Smooth muscle cell (in vitro differentiated cells): ENCODE measurements around the gene SORD. TPM values are rescaled to one million over a fixed set of nuclear protein-coding genes. Genes with fewer than 3 reads are reported as not detected.
"Not testable (repeated sequence)": the region's sequence is repeated elsewhere in the genome, so short reads cannot be mapped to it uniquely, and the experiment has no call there.

Experiments used
- DNase-seq: peaks from one replicate; lab custom pipeline; 2025; ENCODE audit not compliant: unreplicated experiment; lab: John Stamatoyannopoulos, UW
- H2AFZ ChIP-seq: fragments of 200-600 bp; sonication (generic); 2 replicates; pipeline ENCODE4 v1.6.0; 2016; ENCODE audit warnings: antibody characterized with exemption, low read depth, mild to moderate bottlenecking
- H3F3A ChIP-seq: fragments of 200-600 bp; sonication (generic); 2 replicates; pipeline ENCODE4 v1.6.0; 2017; ENCODE audit warnings: antibody characterized with exemption, low read depth
- H3K27ac ChIP-seq: fragments of 200-600 bp; sonication (generic); 2 replicates; pipeline ENCODE4 v1.5.1; 2016; ENCODE audit warnings: low read depth, mild to moderate bottlenecking
- H3K27me3 ChIP-seq: fragments of 200-600 bp; sonication (generic); 2 replicates; pipeline ENCODE4 v1.6.1; 2016; ENCODE audit warnings: low read depth, mild to moderate bottlenecking
- H3K36me3 ChIP-seq: fragments of 200-600 bp; sonication (generic); 2 replicates; pipeline ENCODE4 v1.5.1; 2016; ENCODE audit warnings: low read depth
- H3K4me1 ChIP-seq: fragments of 200-600 bp; sonication (generic); 2 replicates; pipeline ENCODE4 v1.5.1; 2016; ENCODE audit warnings: low read depth
- H3K4me2 ChIP-seq: fragments of 200-600 bp; sonication (generic); 2 replicates; pipeline ENCODE4 v1.6.0; 2016; ENCODE audit warnings: mild to moderate bottlenecking
- H3K4me3 ChIP-seq: fragments of 200-600 bp; sonication (generic); 2 replicates; pipeline ENCODE4 v1.5.1; 2016; ENCODE audit warnings: mild to moderate bottlenecking
- H3K79me2 ChIP-seq: fragments of 200-600 bp; sonication (generic); 2 replicates; pipeline ENCODE4 v1.6.0; 2016; ENCODE audit warnings: low read depth, mild to moderate bottlenecking
- H3K9ac ChIP-seq: fragments of 200-600 bp; sonication (generic); 2 replicates; pipeline ENCODE4 v1.6.0; 2016; ENCODE audit warnings: low read depth
- H3K9me3 ChIP-seq: fragments of 200-600 bp; sonication (generic); replicated peaks from 2 replicates; pipeline ENCODE4 v1.5.1; 2016; ENCODE audit warnings: low read depth
- H4K20me1 ChIP-seq: fragments of 200-600 bp; sonication (generic); 2 replicates; pipeline ENCODE4 v1.6.0; 2016; ENCODE audit warnings: low read depth
- CTCF ChIP-seq: fragments of 200-600 bp; sonication (generic); IDR thresholded peaks from 2 replicates; pipeline ENCODE4 v1.5.1; 2017; ENCODE audit warnings: borderline replicate concordance, mild to moderate bottlenecking, antibody characterized with exemption; ENCODE audit not compliant: insufficient read depth, poor library complexity, severe bottlenecking
- WGBS: methylation state at CpG from one replicate; pipeline ENCODE4 v1.1.7; 2016; ENCODE audit warnings: low lambda C conversion rate; 5-methylcytosine and 5-hydroxymethylcytosine counted together
- polyA plus RNA-seq: library from polyadenylated mRNA; unstranded; fragments of >200 nt; fragmentation: Nextera tagmentation; extraction: Ambion mirVana; gene quantifications from 2 replicates; pipeline ENCODE4 v1.2.1, GENCODE V29; 2016
- total RNA-seq: library from RNA; depleted of rRNA; stranded (reverse); fragments of >200 nt; gene quantifications from 2 replicates; pipeline ENCODE4 v1.2.3, GENCODE V29; 2014

Gene SORD
- total and polyA plus RNA-seq, 2 experiments from 2014 or later, result 22.1 to 26.8 TPM

DNA sequence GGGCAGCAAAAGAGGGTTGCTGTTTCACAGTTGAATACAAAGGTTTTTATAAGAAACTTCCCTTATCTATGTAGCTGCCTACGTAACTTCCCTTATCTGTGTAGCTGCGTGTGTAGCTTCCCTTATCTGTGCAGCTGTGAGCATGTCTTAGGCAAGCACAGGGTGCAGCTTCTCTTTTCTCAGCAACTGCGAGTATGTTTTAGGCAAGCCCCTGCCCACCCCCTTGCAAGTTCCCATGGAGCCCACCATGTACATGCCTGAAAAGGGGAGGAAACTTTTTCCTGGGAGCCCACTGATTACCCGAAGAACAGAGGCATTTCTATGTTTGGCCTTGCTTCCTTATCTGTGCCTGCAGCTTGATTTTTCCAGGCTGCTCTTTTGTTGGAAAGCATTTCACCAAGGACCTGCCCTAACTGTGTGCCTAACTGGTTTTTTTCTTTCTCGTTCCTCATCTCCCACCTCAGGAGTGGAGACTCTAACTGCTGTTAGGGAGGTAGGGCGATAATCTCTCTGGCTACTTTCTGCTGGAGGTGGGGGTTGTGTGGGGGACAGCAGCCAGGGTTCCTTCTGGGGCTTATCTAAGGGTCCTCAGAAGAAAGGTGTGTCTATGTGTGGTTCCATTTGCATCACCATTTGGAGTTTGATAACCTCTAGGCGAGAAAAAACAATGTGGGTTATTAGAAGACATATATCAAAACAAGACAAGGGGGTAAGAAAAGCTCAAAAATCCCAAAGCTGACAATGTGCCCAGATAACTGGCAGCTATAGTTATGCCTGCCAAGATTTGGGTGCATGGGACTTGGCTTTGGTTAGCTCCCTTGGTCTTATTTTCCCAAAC, 26.0 kb downstream of the SORD start:
- H3K27me3 ChIP-seq, result no peaks in the 10 kb centered on the region
- H2AFZ ChIP-seq, result no peak overlapping the region
- no peaks in the 10 kb centered on the region for H3K79me2 ChIP-seq
- 36% methylated on average over 7 of the region's 7 CpGs for WGBS
- H4K20me1 ChIP-seq, result no peaks in the 10 kb centered on the region
- no peaks in the 10 kb centered on the region for H3K9me3 ChIP-seq
- H3F3A ChIP-seq, result no peaks in the 10 kb centered on the region
- no peak overlapping the region for H3K4me3 ChIP-seq
- peaks cover 7% of the 10 kb centered on the region for H3K36me3 ChIP-seq
- TF ChIP-seq CTCF, result no peak
- DNase-seq, result no peak
- no peak overlapping the region for H3K9ac ChIP-seq
- H3K4me2 ChIP-seq, result peak overlapping the region; percentile 28
- H3K4me1 ChIP-seq, result no peaks in the 10 kb centered on the region
- H3K27ac ChIP-seq, result no peak overlapping the region

- Histone ChIP-seq H2AFZ (no peak overlapping the region), H3K36me3 (peaks cover 7% of the 10 kb centered on the region), H3K27ac (no peak overlapping the region), H3K4me2 (no peak overlapping the region), H3K4me1 (no peaks in the 10 kb centered on the region), H3K9ac (no peak overlapping the region), H3K79me2 (no peaks in the 10 kb centered on the region), H3K9me3 (no peaks in the 10 kb centered on the region), H3K4me3 (no peak overlapping the region), H4K20me1 (no peaks in the 10 kb centered on the region), H3K27me3 (no peaks in the 10 kb centered on the region), H3F3A (no peaks in the 10 kb centered on the region)
- DNase-seq, result no peak
- 96% methylated on average over 1 of the region's 1 CpG for WGBS
- no peak for TF ChIP-seq CTCF
These were observed 27.6 kb downstream of the SORD start for GRCh38 chr15:45050587-45050986.

DNA sequence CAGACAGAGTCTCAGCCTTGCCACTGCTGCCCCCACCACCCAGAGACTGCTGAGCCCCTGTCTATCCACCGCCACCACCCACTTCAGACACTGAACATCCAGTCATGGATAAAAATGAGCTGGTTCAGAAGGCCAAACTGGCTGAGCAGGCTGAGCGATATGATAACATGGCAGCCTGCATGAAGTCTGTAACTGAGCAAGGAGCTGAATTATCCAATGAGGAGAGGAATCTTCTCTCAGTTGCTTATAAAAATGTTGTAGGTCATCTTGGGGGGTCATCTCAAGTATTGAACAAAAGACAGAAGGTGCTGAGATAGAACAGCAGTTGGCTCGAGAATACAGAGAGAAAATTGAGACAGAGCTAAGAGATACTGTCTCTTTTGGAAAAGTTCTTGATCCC, 29.7 kb downstream of the SORD start:
- not testable (repeated sequence) for H3K4me1 ChIP-seq, H3K27me3 ChIP-seq, H3K27ac ChIP-seq, H4K20me1 ChIP-seq, H3K9ac ChIP-seq, H3F3A ChIP-seq, H3K9me3 ChIP-seq, H2AFZ ChIP-seq, H3K36me3 ChIP-seq, H3K4me2 ChIP-seq, DNase-seq, H3K79me2 ChIP-seq, H3K4me3 ChIP-seq
- WGBS, result 98% methylated on average over 3 of the region's 3 CpGs

DNA sequence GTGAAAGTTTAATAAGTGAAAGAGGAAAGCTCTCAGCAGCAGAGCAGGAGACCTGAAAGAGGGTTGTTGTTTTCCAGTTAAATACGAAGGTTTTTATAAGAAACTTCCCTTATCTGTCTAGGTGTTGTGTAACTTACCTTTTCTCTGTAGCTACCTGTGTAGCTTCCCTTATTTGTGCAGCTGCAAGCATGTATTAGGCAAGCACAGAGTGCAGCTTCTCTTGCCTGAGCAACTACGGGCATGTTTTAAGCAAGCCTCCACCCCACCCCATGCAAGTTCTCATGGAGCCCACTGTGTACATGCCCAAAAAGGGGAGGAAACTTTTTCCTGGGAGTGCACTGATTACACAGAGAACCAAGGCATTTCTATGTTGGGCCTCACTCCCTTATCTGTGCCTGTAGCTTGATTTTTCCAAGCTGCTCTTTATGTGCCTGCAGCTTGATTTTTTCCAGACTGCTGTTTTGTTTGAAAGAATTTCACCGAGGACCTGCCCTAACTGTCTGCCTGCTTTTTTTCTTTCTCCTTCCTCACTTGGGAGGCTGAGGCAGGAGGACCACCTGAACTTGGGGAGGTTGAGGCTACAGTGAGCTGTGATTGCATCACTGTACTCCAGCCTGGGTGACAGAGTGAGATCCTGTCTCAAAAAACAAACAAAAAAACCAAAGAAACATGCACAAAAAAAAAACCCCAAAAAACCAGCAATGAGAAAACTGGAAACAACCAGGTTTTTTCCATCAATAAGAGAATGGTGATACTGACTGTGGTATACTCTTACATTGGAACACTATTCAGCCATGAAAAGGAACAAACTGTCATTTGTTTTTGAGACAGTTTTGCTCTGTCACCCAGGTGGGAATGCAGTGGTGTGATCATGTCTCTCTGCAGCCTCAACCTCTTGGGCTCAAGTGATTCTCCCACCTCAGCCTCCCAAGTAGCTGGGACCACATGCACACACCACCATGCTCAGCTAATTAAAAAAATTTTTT, 36.0 kb downstream of the SORD start:
- not testable (repeated sequence) for H3K4me3 ChIP-seq, H3K9me3 ChIP-seq, H3K79me2 ChIP-seq, H3K4me2 ChIP-seq, H3K36me3 ChIP-seq, H3K27me3 ChIP-seq, H4K20me1 ChIP-seq, H2AFZ ChIP-seq, H3K4me1 ChIP-seq, H3K27ac ChIP-seq, DNase-seq, H3F3A ChIP-seq, H3K9ac ChIP-seq
- WGBS, result 62% methylated on average over 3 of the region's 3 CpGs

- not testable (repeated sequence) for H3K4me1 ChIP-seq, H3K27ac ChIP-seq, H3K4me3 ChIP-seq, H3K9ac ChIP-seq, H3K9me3 ChIP-seq, H3F3A ChIP-seq, DNase-seq, H3K36me3 ChIP-seq, H4K20me1 ChIP-seq, H3K79me2 ChIP-seq, H2AFZ ChIP-seq, H3K27me3 ChIP-seq, H3K4me2 ChIP-seq
- 97% methylated on average over 7 of the region's 7 CpGs for WGBS
These were observed 39.3 kb downstream of the SORD start for GRCh38 chr15:45062301-45062700.
